SU-DHL-6 (cell line): ENCODE measurements around the gene TNIK.

Experiments used
- CTCF ChIP-seq: fragments of 200-600 bp; sonication (generic); IDR thresholded peaks from one replicate; pipeline ENCODE4 v1.5.1; 2017; ENCODE audit warnings: antibody characterized with exemption, mild to moderate bottlenecking, low read length, moderate library complexity; ENCODE audit not compliant: insufficient read depth, poor library complexity, severe bottlenecking
- EZH2phosphoT487 ChIP-seq: fragments of 200-600 bp; sonication (generic), shearing (Covaris generic); conservative IDR thresholded peaks from 2 replicates; pipeline ENCODE4 v1.6.1; 2018; ENCODE audit warnings: mild to moderate bottlenecking, antibody characterized with exemption, low read length, moderate library complexity, mixed read lengths

- no peak for TF ChIP-seq CTCF
- TF ChIP-seq EZH2phosphoT487 = no peak
These were observed 394.0 kb downstream of the TNIK start for GRCh38 chr3:171066206-171066605.
